ENCODE measurements around the gene ADGRA3.

The ADGRA3 gene

GRCh38 chr4:22473268-22473667 is 42.6 kb downstream of the ADGRA3 start:
- no peaks in the 10 kb centered on the region for H3K27me3 ChIP-seq
- no peaks in the 10 kb centered on the region for H3K36me3 ChIP-seq
- H3K4me3 ChIP-seq (ENCODE audit: low read depth in 1 of 2, low read length in 1 of 2): no peak overlapping the region
- no peaks in the 10 kb centered on the region for H3K9me3 ChIP-seq
- no peaks in the 10 kb centered on the region for H3K4me1 ChIP-seq (ENCODE audit: control insufficient read depth in 1 of 2, insufficient read depth in 1 of 2, low read depth in 1 of 2, low read length in 1 of 2)
- TF ChIP-seq CTCF (IDR thresholded peaks at IDR 0.05): no peak
- H3K27ac ChIP-seq: no peak overlapping the region

DNA sequence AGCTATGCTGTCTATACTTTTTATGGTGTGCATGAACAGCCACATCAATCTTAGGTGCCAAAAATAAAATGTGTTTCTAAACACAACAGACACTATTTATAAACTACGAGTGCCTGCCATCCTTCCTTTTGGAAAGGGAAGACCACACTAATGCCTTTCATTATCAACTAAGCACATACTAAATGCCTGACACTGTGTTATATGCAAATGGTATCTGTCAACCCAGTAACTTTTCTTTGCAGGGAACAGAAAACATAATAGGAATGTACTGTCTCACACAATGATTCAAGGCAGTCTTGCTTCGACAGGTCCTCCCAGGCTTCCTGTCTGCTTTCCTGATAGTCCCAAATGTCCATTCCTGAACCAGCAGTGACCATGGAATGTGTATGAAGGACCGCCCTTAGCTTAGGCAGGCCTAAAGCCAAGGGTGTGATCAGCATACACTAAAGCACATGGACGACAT is 43.8 kb downstream of the ADGRA3 start:
- H3K4me1 ChIP-seq (ENCODE audit: control insufficient read depth in 1 of 2, insufficient read depth in 1 of 2, low read depth in 1 of 2, low read length in 1 of 2): no peaks in the 10 kb centered on the region
- no peak for TF ChIP-seq CTCF (IDR thresholded peaks at IDR 0.05)
- no peak overlapping the region for H3K27ac ChIP-seq
- H3K27me3 ChIP-seq: no peaks in the 10 kb centered on the region
- no peaks in the 10 kb centered on the region for H3K36me3 ChIP-seq
- no peaks in the 10 kb centered on the region for H3K9me3 ChIP-seq
- H3K4me3 ChIP-seq (ENCODE audit: low read depth in 1 of 2, low read length in 1 of 2): no peak overlapping the region

DNA sequence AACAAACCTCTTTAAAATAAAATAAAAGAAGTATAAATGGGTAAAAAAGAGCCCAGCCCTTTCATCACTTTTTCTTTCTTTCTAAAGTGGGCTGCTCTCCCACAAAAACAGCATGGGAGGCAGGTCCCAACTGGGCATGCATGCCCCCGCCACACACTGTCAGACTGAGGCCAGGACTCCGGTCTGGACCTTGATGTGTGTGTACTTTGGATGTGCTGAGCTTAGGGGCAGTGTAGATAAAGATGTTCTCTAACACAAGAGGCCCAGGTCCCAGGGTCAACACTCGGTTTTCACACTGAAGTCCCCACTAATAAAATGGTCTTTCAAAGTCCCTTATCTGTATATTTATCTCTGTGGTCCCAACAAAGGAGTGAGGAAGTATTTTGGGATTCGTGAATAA is 44.4 kb downstream of the ADGRA3 start:
- Histone ChIP-seq H3K4me1 (ENCODE audit: control insufficient read depth in 1 of 2, insufficient read depth in 1 of 2, low read depth in 1 of 2, low read length in 1 of 2) (no peaks in the 10 kb centered on the region), H3K27me3 (no peaks in the 10 kb centered on the region), H3K4me3 (ENCODE audit: low read depth in 1 of 2, low read length in 1 of 2) (no peak overlapping the region), H3K9me3 (no peaks in the 10 kb centered on the region), H3K36me3 (no peaks in the 10 kb centered on the region), H3K27ac (no peak overlapping the region)
- no peak for TF ChIP-seq CTCF (IDR thresholded peaks at IDR 0.05)

- H3K36me3 ChIP-seq: no peaks in the 10 kb centered on the region
- H3K27ac ChIP-seq: no peak overlapping the region
- H3K4me3 ChIP-seq (ENCODE audit: low read depth in 1 of 2, low read length in 1 of 2): no peak overlapping the region
- H3K27me3 ChIP-seq: no peaks in the 10 kb centered on the region
- no peak for TF ChIP-seq CTCF (IDR thresholded peaks at IDR 0.05)
- no peaks in the 10 kb centered on the region for H3K4me1 ChIP-seq (ENCODE audit: control insufficient read depth in 1 of 2, insufficient read depth in 1 of 2, low read depth in 1 of 2, low read length in 1 of 2)
- H3K9me3 ChIP-seq: no peaks in the 10 kb centered on the region
These were observed 49.3 kb downstream of the ADGRA3 start for GRCh38 chr4:22466581-22466980.

- H3K4me3 ChIP-seq (ENCODE audit: low read depth in 1 of 2, low read length in 1 of 2): no peak overlapping the region
- no peaks in the 10 kb centered on the region for H3K27me3 ChIP-seq
- H3K27ac ChIP-seq: no peak overlapping the region
- no peaks in the 10 kb centered on the region for H3K36me3 ChIP-seq
- H3K9me3 ChIP-seq: no peaks in the 10 kb centered on the region
- no peaks in the 10 kb centered on the region for H3K4me1 ChIP-seq (ENCODE audit: control insufficient read depth in 1 of 2, insufficient read depth in 1 of 2, low read depth in 1 of 2, low read length in 1 of 2)
- no peak for TF ChIP-seq CTCF (IDR thresholded peaks at IDR 0.05)
These were observed 49.9 kb downstream of the ADGRA3 start for GRCh38 chr4:22465996-22466395.

- no peaks in the 10 kb centered on the region for H3K4me1 ChIP-seq (ENCODE audit: control insufficient read depth in 1 of 2, insufficient read depth in 1 of 2, low read depth in 1 of 2, low read length in 1 of 2)
- no peaks in the 10 kb centered on the region for H3K27me3 ChIP-seq
- H3K9me3 ChIP-seq: no peaks in the 10 kb centered on the region
- no peak overlapping the region for H3K4me3 ChIP-seq (ENCODE audit: low read depth in 1 of 2, low read length in 1 of 2)
- TF ChIP-seq CTCF (IDR thresholded peaks at IDR 0.05): no peak
- no peaks in the 10 kb centered on the region for H3K36me3 ChIP-seq
- no peak overlapping the region for H3K27ac ChIP-seq
These were observed 50.5 kb downstream of the ADGRA3 start for GRCh38 chr4:22465349-22465748.
